ENCODE measurements around the gene ODAPH. TPM values are rescaled to one million over a fixed set of nuclear protein-coding genes. Genes with fewer than 3 reads are reported as not detected.
"Not testable (repeated sequence)": the region's sequence is repeated elsewhere in the genome, so short reads cannot be mapped to it uniquely, and the experiment has no call there.

ODAPH gene
- polyA plus RNA-seq, 3 donors, result not detected

DNA sequence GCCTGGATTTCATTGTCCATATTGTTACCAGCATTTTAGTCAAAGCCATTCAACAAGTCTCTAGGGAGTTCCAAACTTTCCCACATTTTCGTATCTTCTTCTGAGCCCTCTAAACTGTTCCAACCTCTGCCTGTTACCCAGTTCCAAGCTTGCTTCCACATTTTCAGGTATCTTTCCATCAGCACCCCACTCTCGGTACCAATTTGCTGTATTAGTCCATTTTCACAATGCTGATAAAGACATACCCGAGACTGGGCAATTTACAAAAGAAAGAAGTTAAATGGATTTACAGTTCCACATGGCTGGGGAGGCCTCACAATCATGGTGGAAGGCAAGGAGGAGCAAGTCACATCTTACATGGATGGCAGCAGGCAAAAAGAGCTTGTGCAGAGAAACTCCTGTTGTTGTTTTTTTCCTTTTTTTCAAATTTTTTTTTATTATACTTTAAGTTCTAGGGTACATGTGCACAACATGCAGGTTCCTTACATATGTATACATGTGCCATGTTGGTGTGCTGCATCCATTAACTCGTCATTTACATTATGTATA, 22.5 kb upstream of the ODAPH start:
- H3K9ac ChIP-seq (ENCODE audit: insufficient read depth, low read length, poor library complexity, severe bottlenecking); H4K20me1 ChIP-seq (ENCODE audit: insufficient read depth, low read length); H3K79me2 ChIP-seq (ENCODE audit: insufficient read depth, low read length); H3K27ac Mint-ChIP-seq; H3K27ac ChIP-seq (ENCODE audit: low read depth in 1 of 2, low read length in 2 of 2); H3K27me3 ChIP-seq (ENCODE audit: control insufficient read depth in 2 of 2, insufficient read depth in 2 of 2, low read length in 2 of 2); H3K4me2 ChIP-seq (replicated peaks; ENCODE audit: extremely low read depth, low read length, poor library complexity, severe bottlenecking); H3K4me3 Mint-ChIP-seq; H3K4me1 ChIP-seq (ENCODE audit: control insufficient read depth in 1 of 2, insufficient read depth in 2 of 2, low read length in 2 of 2); H3K27me3 Mint-ChIP-seq (ENCODE audit: low read depth in 3 of 3); H3K4me1 Mint-ChIP-seq; intact Hi-C loops (cut with micrococcal nuclease); DNase-seq; H2AFZ ChIP-seq (ENCODE audit: insufficient read depth, low read depth, low read length, poor library complexity, severe bottlenecking); H3K4me3 ChIP-seq (replicated peaks in 1 of 3; ENCODE audit: low read depth in 2 of 3, low read length in 3 of 3): not testable (repeated sequence)
- peaks cover 12 to 30% of the 10 kb centered on the region in 2 donors for H3K9me3 ChIP-seq (replicated peaks in 1 of 2; ENCODE audit: control insufficient read depth in 1 of 2, insufficient read depth in 1 of 2, low read length in 2 of 2)
- H3K36me3 ChIP-seq (replicated peaks in 1 of 2; ENCODE audit: control insufficient read depth in 1 of 2, insufficient read depth in 2 of 2, low read length in 2 of 2), result peaks cover 30 to 50% of the 10 kb centered on the region in 2 donors
- WGBS (ENCODE audit: insufficient coverage), result 100% methylated on average over 2 of the region's 4 CpGs
- Mint-ChIP-seq H3K36me3 (peaks cover 44 to 53% of the 10 kb centered on the region in 2 donors), H3K9me3 (peaks cover 26 to 41% (median 34%) of the 10 kb centered on the region in 7 donors)

DNA sequence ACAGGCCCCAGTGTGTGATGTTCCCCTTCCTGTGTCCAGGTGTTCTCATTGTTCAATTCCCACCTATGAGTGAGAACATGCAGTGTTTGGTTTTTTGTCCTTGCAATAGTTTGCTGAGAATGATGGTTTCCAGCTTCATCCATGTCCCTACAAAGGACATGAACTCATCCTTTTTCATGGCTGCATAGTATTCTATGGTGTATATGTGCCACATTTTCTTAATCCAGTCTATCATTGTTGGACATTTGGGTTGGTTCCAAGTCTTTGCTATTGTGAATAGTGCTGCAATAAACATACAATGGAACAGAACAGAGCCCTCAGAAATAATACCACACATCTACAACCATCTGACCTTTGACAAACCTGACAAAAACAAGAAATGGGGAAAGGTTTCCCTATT, 21.9 kb upstream of the ODAPH start:
- H3K4me1 Mint-ChIP-seq; H3K27me3 Mint-ChIP-seq (ENCODE audit: low read depth in 3 of 3); H4K20me1 ChIP-seq (ENCODE audit: insufficient read depth, low read length); intact Hi-C loops (cut with micrococcal nuclease); H3K27ac ChIP-seq (ENCODE audit: low read depth in 1 of 2, low read length in 2 of 2); H2AFZ ChIP-seq (ENCODE audit: insufficient read depth, low read depth, low read length, poor library complexity, severe bottlenecking); H3K27ac Mint-ChIP-seq; DNase-seq; H3K4me3 ChIP-seq (replicated peaks in 1 of 3; ENCODE audit: low read depth in 2 of 3, low read length in 3 of 3); H3K27me3 ChIP-seq (ENCODE audit: control insufficient read depth in 2 of 2, insufficient read depth in 2 of 2, low read length in 2 of 2); H3K4me2 ChIP-seq (replicated peaks; ENCODE audit: extremely low read depth, low read length, poor library complexity, severe bottlenecking); H3K9ac ChIP-seq (ENCODE audit: insufficient read depth, low read length, poor library complexity, severe bottlenecking); H3K4me3 Mint-ChIP-seq; H3K79me2 ChIP-seq (ENCODE audit: insufficient read depth, low read length); H3K4me1 ChIP-seq (ENCODE audit: control insufficient read depth in 1 of 2, insufficient read depth in 2 of 2, low read length in 2 of 2): not testable (repeated sequence)
- peaks cover 28 to 45% of the 10 kb centered on the region in 2 donors for H3K36me3 ChIP-seq (replicated peaks in 1 of 2; ENCODE audit: control insufficient read depth in 1 of 2, insufficient read depth in 2 of 2, low read length in 2 of 2)
- H3K9me3 ChIP-seq (replicated peaks in 1 of 2; ENCODE audit: control insufficient read depth in 1 of 2, insufficient read depth in 1 of 2, low read length in 2 of 2), result peaks cover 12 to 30% of the 10 kb centered on the region in 2 donors
- peaks cover 26 to 41% (median 34%) of the 10 kb centered on the region in 7 donors for H3K9me3 Mint-ChIP-seq
- peaks cover 44 to 48% of the 10 kb centered on the region in 2 donors for H3K36me3 Mint-ChIP-seq

DNA sequence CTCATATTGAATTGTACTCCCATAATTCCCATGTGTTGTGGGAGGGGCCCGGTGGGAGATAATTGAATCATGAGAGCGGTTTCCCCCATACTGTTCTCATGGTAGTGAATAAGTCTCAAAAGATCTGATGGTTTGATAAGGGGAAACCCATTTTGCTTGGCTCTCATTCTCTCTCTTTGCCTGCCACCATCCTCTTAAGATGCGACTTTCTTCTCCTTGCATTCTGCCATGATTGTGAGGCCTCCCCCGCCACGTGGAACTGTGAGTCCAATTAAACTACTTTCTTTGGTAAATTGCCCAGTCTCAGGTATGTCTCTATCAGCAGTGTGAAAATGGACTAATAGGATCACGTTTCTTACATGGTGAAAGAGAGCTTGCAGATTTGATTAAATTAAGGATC, 18.6 kb upstream of the ODAPH start:
- 100% methylated on average over 1 of the region's 6 CpGs for WGBS (ENCODE audit: insufficient coverage)
- DNase-seq; intact Hi-C loops (cut with micrococcal nuclease); H3K27me3 ChIP-seq (ENCODE audit: control insufficient read depth in 2 of 2, insufficient read depth in 2 of 2, low read length in 2 of 2); H3K27ac ChIP-seq (ENCODE audit: low read depth in 1 of 2, low read length in 2 of 2); H3K4me3 Mint-ChIP-seq; H3K4me1 ChIP-seq (ENCODE audit: control insufficient read depth in 1 of 2, insufficient read depth in 2 of 2, low read length in 2 of 2); H3K27ac Mint-ChIP-seq; H3K4me2 ChIP-seq (replicated peaks; ENCODE audit: extremely low read depth, low read length, poor library complexity, severe bottlenecking); H3K27me3 Mint-ChIP-seq (ENCODE audit: low read depth in 3 of 3); H4K20me1 ChIP-seq (ENCODE audit: insufficient read depth, low read length); H2AFZ ChIP-seq (ENCODE audit: insufficient read depth, low read depth, low read length, poor library complexity, severe bottlenecking); H3K79me2 ChIP-seq (ENCODE audit: insufficient read depth, low read length); H3K9ac ChIP-seq (ENCODE audit: insufficient read depth, low read length, poor library complexity, severe bottlenecking); H3K4me3 ChIP-seq (replicated peaks in 1 of 3; ENCODE audit: low read depth in 2 of 3, low read length in 3 of 3); H3K4me1 Mint-ChIP-seq: not testable (repeated sequence)
- Histone ChIP-seq H3K36me3 (replicated peaks in 1 of 2; ENCODE audit: control insufficient read depth in 1 of 2, insufficient read depth in 2 of 2, low read length in 2 of 2) (peaks cover 5 to 12% of the 10 kb centered on the region in 2 donors), H3K9me3 (replicated peaks in 1 of 2; ENCODE audit: control insufficient read depth in 1 of 2, insufficient read depth in 1 of 2, low read length in 2 of 2) (peaks cover 12 to 21% of the 10 kb centered on the region in 2 donors)
- peaks cover 17 to 24% of the 10 kb centered on the region in 2 donors for H3K36me3 Mint-ChIP-seq
- peaks cover 14 to 29% (median 24%) of the 10 kb centered on the region in 7 donors for H3K9me3 Mint-ChIP-seq

All from CD14-positive monocyte (primary cell).